ENCODE measurements around the gene PPIL6. TPM values are rescaled to one million over a fixed set of nuclear protein-coding genes. Genes with fewer than 3 reads are reported as not detected.

The PPIL6 gene
- total RNA-seq, 1 donor from 2014 or later = 8.4 TPM

- DNase-seq (ENCODE audit: low read depth) (peak; percentile 62), FAIRE-seq (no peak)
- H3K27me3 ChIP-seq (ENCODE audit: control insufficient read depth, insufficient read depth, low read length) = no peaks in the 10 kb centered on the region
- TF ChIP-seq CTCF (IDR thresholded peaks at IDR 0.05; ENCODE audit: insufficient read depth, low read length, severe bottlenecking) = no peak
- no peaks in the 10 kb centered on the region for H3K36me3 ChIP-seq (ENCODE audit: control insufficient read depth, insufficient read depth, low read length)
- H3K4me3 ChIP-seq (ENCODE audit: low read depth, low read length) = no peak overlapping the region
Observed at GRCh38 chr6:109388265-109388664, 52.2 kb downstream of the PPIL6 start.

- Histone ChIP-seq H3K4me3 (ENCODE audit: low read depth, low read length) (peak overlapping the region; percentile 96), H3K27me3 (ENCODE audit: control insufficient read depth, insufficient read depth, low read length) (no peaks in the 10 kb centered on the region), H3K36me3 (ENCODE audit: control insufficient read depth, insufficient read depth, low read length) (no peaks in the 10 kb centered on the region)
- TF ChIP-seq CTCF (IDR thresholded peaks at IDR 0.05; ENCODE audit: insufficient read depth, low read length, severe bottlenecking) = no peak
- DNase-seq (ENCODE audit: low read depth) = no peak
- no peak for FAIRE-seq
Observed at GRCh38 chr6:109383438-109383940, 56.9 kb downstream of the PPIL6 start.

GRCh38 chr6:109382576-109383437 is 57.6 kb downstream of the PPIL6 start:
- Histone ChIP-seq H3K36me3 (ENCODE audit: control insufficient read depth, insufficient read depth, low read length) (peaks cover under 1% of the 10 kb centered on the region), H3K4me3 (ENCODE audit: low read depth, low read length) (peak overlapping the region; percentile 96), H3K27me3 (ENCODE audit: control insufficient read depth, insufficient read depth, low read length) (no peaks in the 10 kb centered on the region)
- DNase-seq (ENCODE audit: low read depth) (peak; percentile 89), FAIRE-seq (no peak)
- TF ChIP-seq CTCF (IDR thresholded peaks at IDR 0.05; ENCODE audit: insufficient read depth, low read length, severe bottlenecking) = peak; percentile 50

- peak; percentile 76 for DNase-seq (ENCODE audit: low read depth)
- no peak for TF ChIP-seq CTCF (IDR thresholded peaks at IDR 0.05; ENCODE audit: insufficient read depth, low read length, severe bottlenecking)
- H3K36me3 ChIP-seq (ENCODE audit: control insufficient read depth, insufficient read depth, low read length) = peaks cover 3% of the 10 kb centered on the region
- H3K4me3 ChIP-seq (ENCODE audit: low read depth, low read length) = peak within 1 kb of the TSS; percentile 96
- no peaks in the 10 kb centered on the region for H3K27me3 ChIP-seq (ENCODE audit: control insufficient read depth, insufficient read depth, low read length)
- no peak for FAIRE-seq
Observed at GRCh38 chr6:109381747-109382575, 58.5 kb downstream of the PPIL6 start, which contains the start of gene CD164. Gene CD164, minus strand, starts transcription at chr6:109382467. Its CDS starts 89 bp downstream, at chr6:109382378.

GRCh38 chr6:109381061-109381746 is 59.2 kb downstream of the PPIL6 start:
- TF ChIP-seq CTCF (IDR thresholded peaks at IDR 0.05; ENCODE audit: insufficient read depth, low read length, severe bottlenecking) = no peak
- Histone ChIP-seq H3K4me3 (ENCODE audit: low read depth, low read length) (peak overlapping the region; percentile 96), H3K27me3 (ENCODE audit: control insufficient read depth, insufficient read depth, low read length) (no peaks in the 10 kb centered on the region), H3K36me3 (ENCODE audit: control insufficient read depth, insufficient read depth, low read length) (peaks cover 5% of the 10 kb centered on the region)
- DNase-seq (ENCODE audit: low read depth) = peak; percentile 52
- no peak for FAIRE-seq
